ENCODE measurements around the gene TYW3.
"Not testable (repeated sequence)": the region's sequence is repeated elsewhere in the genome, so short reads cannot be mapped to it uniquely, and the experiment has no call there.

Gene TYW3

GRCh38 chr1:74737333-74737732 lies 4.4 kb downstream of the TYW3 start:
- no peak overlapping the region for H3K27ac ChIP-seq
- ChIA-PET CTCF (no interaction called here), POLR2A (ENCODE audit: low non-redundant PET) (no interaction called here)
- DNase-seq (ENCODE audit: low spot score), result no peak
- no peak for TF ChIP-seq CTCF (conservative IDR thresholded peaks at IDR 0.05; ENCODE audit: low read depth)

GRCh38 chr1:74740307-74740980 lies 7.5 kb downstream of the TYW3 start:
- H3K27ac ChIP-seq; CTCF ChIA-PET; DNase-seq (ENCODE audit: low spot score); POLR2A ChIA-PET (ENCODE audit: low non-redundant PET): not testable (repeated sequence)

GRCh38 chr1:74745247-74745646 lies 12.3 kb downstream of the TYW3 start:
- DNase-seq (ENCODE audit: low spot score); POLR2A ChIA-PET (ENCODE audit: low non-redundant PET); CTCF ChIA-PET: not testable (repeated sequence)

GRCh38 chr1:74748960-74749359 lies 16.0 kb downstream of the TYW3 start:
- ChIA-PET CTCF (no interaction called here), POLR2A (ENCODE audit: low non-redundant PET) (no interaction called here)
- H3K27ac ChIP-seq, result no peak overlapping the region
- DNase-seq (ENCODE audit: low spot score), result no peak
- TF ChIP-seq CTCF (conservative IDR thresholded peaks at IDR 0.05; ENCODE audit: low read depth), result no peak

More at GRCh38 chr1:74745247-74745646, 12.3 kb downstream of the TYW3 start:
- H3K27ac ChIP-seq, result not testable (repeated sequence)

- H3K27ac ChIP-seq, result no peak overlapping the region
- no peak for TF ChIP-seq CTCF (conservative IDR thresholded peaks at IDR 0.05; ENCODE audit: low read depth)
- DNase-seq (ENCODE audit: low spot score), result no peak
- POLR2A ChIA-PET (ENCODE audit: low non-redundant PET), result no interaction called here
- CTCF ChIA-PET, result no interaction called here
These were observed 20.2 kb downstream of the TYW3 start for GRCh38 chr1:74753104-74753503.

- ChIA-PET POLR2A (ENCODE audit: low non-redundant PET) (no interaction called here), CTCF (interaction anchor here (0.5 kb wide), 1 partner anchor 570 kb away, joined by 3 read pairs; no protein-coding TSS in a partner anchor)
- no peak for TF ChIP-seq CTCF (conservative IDR thresholded peaks at IDR 0.05; ENCODE audit: low read depth)
- no peak for DNase-seq (ENCODE audit: low spot score)
- no peak overlapping the region for H3K27ac ChIP-seq
These were observed 22.5 kb downstream of the TYW3 start for GRCh38 chr1:74755475-74755874.

GRCh38 chr1:74756650-74757049 lies 23.7 kb downstream of the TYW3 start:
- DNase-seq (ENCODE audit: low spot score); CTCF ChIA-PET; POLR2A ChIA-PET (ENCODE audit: low non-redundant PET); H3K27ac ChIP-seq: not testable (repeated sequence)

GRCh38 chr1:74763807-74764206 lies 30.9 kb downstream of the TYW3 start:
- CTCF ChIA-PET, result no interaction called here
- no peak for DNase-seq (ENCODE audit: low spot score)
- POLR2A ChIA-PET (ENCODE audit: low non-redundant PET), result no interaction called here
- TF ChIP-seq CTCF (conservative IDR thresholded peaks at IDR 0.05; ENCODE audit: low read depth), result no peak
- no peak overlapping the region for H3K27ac ChIP-seq
